Neural progenitor cell (in vitro differentiated cells): ENCODE measurements around the gene BAZ1A. TPM values are rescaled to one million over a fixed set of nuclear protein-coding genes. Genes with fewer than 3 reads are reported as not detected.

Experiments used
- DNase-seq: peaks from one replicate; pipeline ENCODE4 v3.0.0-alpha.2; 2016; ENCODE audit warnings: low spot score
- H2AFZ ChIP-seq: fragments of 200-600 bp; sonication (generic); replicated peaks from 2 replicates; pipeline ENCODE4 v1.6.1; 2016; ENCODE audit warnings: antibody characterized with exemption
- H3F3A ChIP-seq: fragments of 200-600 bp; sonication (generic); 2 replicates; pipeline ENCODE4 v1.6.1; 2016; ENCODE audit warnings: antibody characterized with exemption, low read depth
- H3K27ac ChIP-seq: fragments of 200-600 bp; sonication (generic); 2 replicates; pipeline ENCODE4 v1.5.1; 2016; ENCODE audit warnings: mild to moderate bottlenecking
- H3K27me3 ChIP-seq: fragments of 200-600 bp; sonication (generic); 2 replicates; pipeline ENCODE4 v1.6.1; 2016; ENCODE audit warnings: mild to moderate bottlenecking, moderate library complexity
- H3K36me3 ChIP-seq: fragments of 200-600 bp; sonication (generic); 2 replicates; pipeline ENCODE4 v1.5.1; 2016
- H3K4me1 ChIP-seq: fragments of 200-600 bp; sonication (generic); 2 replicates; pipeline ENCODE4 v1.6.1; 2016; ENCODE audit warnings: mixed run types
- H3K4me2 ChIP-seq: fragments of 200-600 bp; sonication (generic); 2 replicates; pipeline ENCODE4 v1.6.1; 2016
- H3K4me3 ChIP-seq: fragments of 200-600 bp; sonication (generic); 2 replicates; pipeline ENCODE4 v1.5.1; 2016
- H3K79me2 ChIP-seq: fragments of 200-600 bp; sonication (generic); 2 replicates; pipeline ENCODE4 v1.6.1; 2016; ENCODE audit warnings: low read depth
- H3K9ac ChIP-seq: fragments of 200-600 bp; sonication (generic); 2 replicates; pipeline ENCODE4 v1.6.1; 2016
- H3K9me3 ChIP-seq: fragments of 200-600 bp; sonication (generic); 2 replicates; pipeline ENCODE4 v1.5.1; 2016; ENCODE audit warnings: low read depth
- H4K20me1 ChIP-seq: fragments of 200-600 bp; sonication (generic); 2 replicates; pipeline ENCODE4 v1.6.1; 2016; ENCODE audit warnings: low read depth
- H3K27ac Mint-ChIP-seq: 3 replicates; pipeline ENCODE4 v1.8.0; 2021; ENCODE audit warnings: mixed read lengths
- H3K27me3 Mint-ChIP-seq: 2 replicates; pipeline ENCODE4 v1.8.0; 2022; ENCODE audit warnings: low read depth, mild to moderate bottlenecking, inconsistent platforms, moderate library complexity, mixed read lengths; ENCODE audit not compliant: insufficient read depth
- H3K36me3 Mint-ChIP-seq: 3 replicates; pipeline ENCODE4 v1.8.0; 2021; ENCODE audit warnings: mixed read lengths
- H3K4me1 Mint-ChIP-seq: 3 replicates; pipeline ENCODE4 v1.8.0; 2021; ENCODE audit warnings: mixed read lengths
- H3K4me3 Mint-ChIP-seq: 3 replicates; pipeline ENCODE4 v1.8.0; 2021; ENCODE audit warnings: mild to moderate bottlenecking, moderate library complexity, mixed read lengths
- H3K9me3 Mint-ChIP-seq: 3 replicates; pipeline ENCODE4 v1.8.0; 2020; ENCODE audit warnings: mixed read lengths
- EZH2 ChIP-seq: fragments of 200-600 bp; sonication (generic); IDR thresholded peaks from 2 replicates; pipeline ENCODE4 v1.6.1; 2017; ENCODE audit warnings: antibody characterized with exemption, mild to moderate bottlenecking, moderate library complexity
- EZH2phosphoT487 ChIP-seq: fragments of 200-600 bp; sonication (generic); IDR thresholded peaks from 2 replicates; pipeline ENCODE4 v1.6.1; 2017; ENCODE audit warnings: antibody characterized with exemption
- total RNA-seq: library from RNA; depleted of rRNA; stranded (reverse); fragments of >200 nt; gene quantifications from 2 replicates; pipeline ENCODE4 v1.2.3, GENCODE V29; 2015; ENCODE audit warnings: low replicate concordance
- TF ChIP-seq, protein P1 (sequence below): fragments of 200-600 bp; sonication (generic); IDR thresholded peaks from 2 replicates; pipeline ENCODE4 v1.5.1; 2017; ENCODE audit warnings: antibody characterized with exemption, mild to moderate bottlenecking

Gene BAZ1A
- total RNA-seq, 1 donor from 2014 or later, result 11.5 TPM

DNA sequence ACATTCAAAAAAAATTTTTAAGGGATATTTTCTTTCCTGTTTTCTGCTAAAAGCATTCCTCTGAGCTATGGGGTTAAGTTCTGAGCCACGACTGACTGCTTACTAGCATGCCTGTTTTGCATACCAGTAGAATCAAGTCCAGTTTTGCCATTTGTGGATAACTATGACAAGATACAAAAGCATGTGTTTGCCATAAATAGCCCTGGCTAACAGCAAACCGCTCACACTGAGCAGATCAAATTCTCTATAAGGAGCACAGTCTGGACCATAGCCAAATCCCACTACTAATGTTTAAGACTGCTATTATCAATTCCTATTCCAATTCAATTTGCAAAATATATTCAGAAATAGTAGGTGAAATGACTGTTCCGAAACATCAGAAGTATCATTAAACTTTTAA lies 164.0 kb downstream of the BAZ1A start:
- Histone ChIP-seq H3K27ac (no peak overlapping the region), H3K4me2 (no peak overlapping the region), H3K79me2 (peaks cover 28% of the 10 kb centered on the region), H3K4me1 (peaks cover 13% of the 10 kb centered on the region), H3F3A (peaks cover 22% of the 10 kb centered on the region), H3K9ac (no peak overlapping the region), H3K27me3 (peaks cover 16% of the 10 kb centered on the region), H3K36me3 (peaks cover 15% of the 10 kb centered on the region), H3K4me3 (no peak overlapping the region), H4K20me1 (no peaks in the 10 kb centered on the region), H2AFZ (no peak overlapping the region), H3K9me3 (no peaks in the 10 kb centered on the region)
- peaks cover 2% of the 10 kb centered on the region for H3K27me3 Mint-ChIP-seq
- peaks cover 8% of the 10 kb centered on the region for H3K36me3 Mint-ChIP-seq
- no peaks in the 10 kb centered on the region for H3K9me3 Mint-ChIP-seq
- H3K4me3 Mint-ChIP-seq, result no peak overlapping the region
- H3K27ac Mint-ChIP-seq, result no peak overlapping the region
- peaks cover 15% of the 10 kb centered on the region for H3K4me1 Mint-ChIP-seq
- TF ChIP-seq, protein P1, sequence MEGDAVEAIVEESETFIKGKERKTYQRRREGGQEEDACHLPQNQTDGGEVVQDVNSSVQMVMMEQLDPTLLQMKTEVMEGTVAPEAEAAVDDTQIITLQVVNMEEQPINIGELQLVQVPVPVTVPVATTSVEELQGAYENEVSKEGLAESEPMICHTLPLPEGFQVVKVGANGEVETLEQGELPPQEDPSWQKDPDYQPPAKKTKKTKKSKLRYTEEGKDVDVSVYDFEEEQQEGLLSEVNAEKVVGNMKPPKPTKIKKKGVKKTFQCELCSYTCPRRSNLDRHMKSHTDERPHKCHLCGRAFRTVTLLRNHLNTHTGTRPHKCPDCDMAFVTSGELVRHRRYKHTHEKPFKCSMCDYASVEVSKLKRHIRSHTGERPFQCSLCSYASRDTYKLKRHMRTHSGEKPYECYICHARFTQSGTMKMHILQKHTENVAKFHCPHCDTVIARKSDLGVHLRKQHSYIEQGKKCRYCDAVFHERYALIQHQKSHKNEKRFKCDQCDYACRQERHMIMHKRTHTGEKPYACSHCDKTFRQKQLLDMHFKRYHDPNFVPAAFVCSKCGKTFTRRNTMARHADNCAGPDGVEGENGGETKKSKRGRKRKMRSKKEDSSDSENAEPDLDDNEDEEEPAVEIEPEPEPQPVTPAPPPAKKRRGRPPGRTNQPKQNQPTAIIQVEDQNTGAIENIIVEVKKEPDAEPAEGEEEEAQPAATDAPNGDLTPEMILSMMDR, result no peak
- TF ChIP-seq EZH2phosphoT487, result no peak
- no peak for TF ChIP-seq EZH2
- no peak for DNase-seq

DNA sequence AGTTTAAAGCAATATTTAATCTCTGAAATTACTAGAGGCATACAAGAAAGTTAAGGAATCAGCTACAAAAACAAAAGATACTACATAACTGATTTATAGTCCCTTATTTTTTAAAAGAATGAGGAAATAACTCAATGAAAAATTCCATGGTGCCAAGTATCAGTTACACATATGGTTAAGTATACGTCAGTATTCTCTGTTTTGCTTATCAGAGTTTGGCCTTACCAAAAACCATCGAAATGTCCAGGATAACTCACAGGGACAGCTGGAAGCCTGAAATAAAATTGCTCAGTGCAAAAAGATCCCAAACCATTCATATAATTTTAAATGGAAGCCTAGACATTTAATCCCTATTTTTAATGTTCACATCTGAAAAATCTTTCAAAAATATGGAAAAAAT lies 164.4 kb downstream of the BAZ1A start:
- Histone ChIP-seq H3K9me3 (no peaks in the 10 kb centered on the region), H3F3A (peaks cover 21% of the 10 kb centered on the region), H3K9ac (no peak overlapping the region), H3K36me3 (peaks cover 15% of the 10 kb centered on the region), H3K27ac (no peak overlapping the region), H4K20me1 (no peaks in the 10 kb centered on the region), H2AFZ (no peak overlapping the region), H3K4me2 (no peak overlapping the region), H3K79me2 (peaks cover 28% of the 10 kb centered on the region), H3K4me1 (peaks cover 13% of the 10 kb centered on the region), H3K4me3 (no peak overlapping the region), H3K27me3 (peaks cover 11% of the 10 kb centered on the region)
- TF ChIP-seq, protein P1, result no peak
- TF ChIP-seq EZH2phosphoT487, result no peak
- no peak for TF ChIP-seq EZH2
- no peaks in the 10 kb centered on the region for H3K9me3 Mint-ChIP-seq
- peaks cover under 1% of the 10 kb centered on the region for H3K27me3 Mint-ChIP-seq
- no peak overlapping the region for H3K4me3 Mint-ChIP-seq
- H3K36me3 Mint-ChIP-seq, result peaks cover 8% of the 10 kb centered on the region
- no peak overlapping the region for H3K27ac Mint-ChIP-seq
- DNase-seq, result no peak
- H3K4me1 Mint-ChIP-seq, result peaks cover 15% of the 10 kb centered on the region

DNA sequence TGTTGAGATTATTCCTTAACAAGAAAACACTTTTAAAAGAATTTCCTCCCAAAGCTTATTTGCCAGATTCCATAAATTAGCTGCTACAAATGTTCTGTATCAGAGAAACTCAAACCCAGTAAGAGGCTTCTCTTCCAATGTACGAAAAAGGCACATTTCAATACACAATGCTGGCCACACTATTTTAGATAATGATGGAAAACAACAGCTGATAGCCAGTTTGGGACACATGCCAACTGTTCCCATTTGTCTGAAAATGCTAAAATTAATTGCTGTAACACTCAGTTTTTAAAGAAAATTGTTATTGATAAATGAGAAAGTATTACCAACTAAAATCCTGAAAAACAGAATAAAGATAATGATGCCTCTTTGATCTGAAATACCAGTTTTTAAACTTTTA lies 165.2 kb downstream of the BAZ1A start:
- H3F3A ChIP-seq, result peaks cover 13% of the 10 kb centered on the region
- no peaks in the 10 kb centered on the region for H4K20me1 ChIP-seq
- H3K4me2 ChIP-seq, result no peak overlapping the region
- no peaks in the 10 kb centered on the region for H3K9me3 ChIP-seq
- H3K36me3 Mint-ChIP-seq, result peaks cover 8% of the 10 kb centered on the region
- TF ChIP-seq EZH2, result no peak
- TF ChIP-seq, protein P1, result no peak
- TF ChIP-seq EZH2phosphoT487, result no peak
- DNase-seq, result no peak
- peaks cover 13% of the 10 kb centered on the region for H3K4me1 ChIP-seq
- H3K27me3 ChIP-seq, result peaks cover 4% of the 10 kb centered on the region
- H2AFZ ChIP-seq, result no peak overlapping the region
- H3K36me3 ChIP-seq, result peaks cover 15% of the 10 kb centered on the region
- H3K4me1 Mint-ChIP-seq, result peaks cover 12% of the 10 kb centered on the region
- H3K27ac Mint-ChIP-seq, result no peak overlapping the region
- no peak overlapping the region for H3K9ac ChIP-seq
- no peak overlapping the region for H3K27ac ChIP-seq
- no peak overlapping the region for H3K4me3 Mint-ChIP-seq
- no peaks in the 10 kb centered on the region for H3K9me3 Mint-ChIP-seq
- H3K4me3 ChIP-seq, result no peak overlapping the region
- peaks cover 28% of the 10 kb centered on the region for H3K79me2 ChIP-seq
- no peaks in the 10 kb centered on the region for H3K27me3 Mint-ChIP-seq
